Small intestine (tissue), 7 donors: ENCODE results near the gene CST3. TPM values are rescaled to one million over a fixed set of nuclear protein-coding genes. Genes with fewer than 3 reads are reported as not detected.
"Not testable (repeated sequence)": the region's sequence is repeated elsewhere in the genome, so short reads cannot be mapped to it uniquely, and the experiment has no call there.

Experiments
- DNase-seq, 2 donors: peaks; one replicate each; pipeline versions ENCODE4 v3.0.0 to v3.0.0-alpha.2; 2013
- FAIRE-seq: peaks from 2 replicates; lab custom pipeline; 2012; peaks lifted over from hg19 to GRCh38; lab: Jason Lieb, UNC
- H3K27ac ChIP-seq, 3 donors: one replicate each; pipeline ENCODE4 v1.5.1; 2013; ENCODE audit warnings: low read length in 2 of 3, mild to moderate bottlenecking in 2 of 3, control low read depth in 1 of 3, inconsistent platforms in 1 of 3, low read depth in 1 of 3, moderate library complexity in 1 of 3
- H3K27me3 ChIP-seq, 3 donors: one replicate each; pipeline ENCODE4 v1.6.1; 2013; ENCODE audit warnings: low read length in 3 of 3, inconsistent platforms in 1 of 3; ENCODE audit not compliant: control insufficient read depth in 3 of 3, insufficient read depth in 3 of 3
- H3K36me3 ChIP-seq, 3 donors: one replicate each; pipeline ENCODE4 v1.6.1; 2013; ENCODE audit warnings: low read length in 3 of 3, inconsistent platforms in 1 of 3, low read depth in 1 of 3, mild to moderate bottlenecking in 1 of 3, moderate library complexity in 1 of 3; ENCODE audit not compliant: control insufficient read depth in 3 of 3, insufficient read depth in 2 of 3
- H3K4me1 ChIP-seq, 3 donors: one replicate each; pipeline ENCODE4 v1.6.1; 2013; ENCODE audit warnings: low read length in 2 of 3, inconsistent platforms in 1 of 3, low read depth in 1 of 3, mild to moderate bottlenecking in 1 of 3, moderate library complexity in 1 of 3; ENCODE audit not compliant: control insufficient read depth in 3 of 3, insufficient read depth in 2 of 3
- H3K4me3 ChIP-seq, 3 donors: one replicate each; pipeline ENCODE4 v1.5.1; 2013; ENCODE audit warnings: low read length in 3 of 3, control low read depth in 1 of 3, inconsistent platforms in 1 of 3, low read depth in 1 of 3, mild to moderate bottlenecking in 1 of 3, moderate library complexity in 1 of 3
- H3K9me3 ChIP-seq, 2 donors: one replicate each; pipeline ENCODE4 v1.6.1; 2013; ENCODE audit warnings: low read depth in 1 of 2, low read length in 1 of 2; ENCODE audit not compliant: control insufficient read depth in 2 of 2, insufficient read depth in 1 of 2
- WGBS, 3 donors: extraction: QIAGEN DNeasy Blood & Tissue Kit; methylation state at CpG; one replicate each; pipeline ENCODE4 v1.1.7; 2013; 5-methylcytosine and 5-hydroxymethylcytosine counted together
- polyA plus RNA-seq, 4 donors: library from polyadenylated mRNA; stranded (reverse) in 3 of 4; unstranded in 1 of 4; fragments of 200-250 nt in 3 of 4; fragments of 120-200 nt in 1 of 4; gene quantifications; one replicate each; pipeline versions ENCODE4 v1.2.1 to v1.2.3, GENCODE V29; 2013
- donor health status: healthy with polysubstance abuse.
- donor health status: control.
- donor health status: control.
- donor health status: Bipolar disorder and iron deficiency.
- donor health status: healthy.

The CST3 gene
- polyA plus RNA-seq, 4 donors, result 443 to 907 (median 470) TPM

- 69 to 84% (median 71%) methylated on average over 3 of the region's 3 CpGs for WGBS, 3 donors
- no peak for FAIRE-seq
- peaks cover 0 to 26% (median 0%) of the 10 kb centered on the region in 3 donors for H3K4me1 ChIP-seq
- H3K9me3 ChIP-seq, result peaks cover 0 to 7% of the 10 kb centered on the region in 2 donors
- no peaks in the 10 kb centered on the region for H3K27me3 ChIP-seq
- no peak for DNase-seq
- no peak overlapping the region for H3K27ac ChIP-seq
- no peak overlapping the region for H3K4me3 ChIP-seq
- peaks cover 0 to 19% (median 0%) of the 10 kb centered on the region in 3 donors for H3K36me3 ChIP-seq
Observed at GRCh38 chr20:23627501-23627900, 10.3 kb downstream of the CST3 start.

GRCh38 chr20:23626040-23626620, 11.6 kb downstream of the CST3 start:
- H3K36me3 ChIP-seq, result peaks cover 0 to 7% (median 0%) of the 10 kb centered on the region in 3 donors
- peaks cover 0 to 27% (median 0%) of the 10 kb centered on the region in 3 donors for H3K4me1 ChIP-seq
- no peak for FAIRE-seq
- peaks cover 0 to under 1% (median 0%) of the 10 kb centered on the region in 3 donors for H3K27me3 ChIP-seq
- H3K9me3 ChIP-seq, result peaks cover 0 to 7% of the 10 kb centered on the region in 2 donors
- peak overlapping the region in 1 of 3 donors; percentile 6 for H3K27ac ChIP-seq
- no peak overlapping the region for H3K4me3 ChIP-seq
- WGBS, 3 donors, result 67 to 70% (median 70%) methylated on average over 4 of the region's 4 CpGs
- peak; percentile 43 to 50 for DNase-seq

GRCh38 chr20:23625236-23625964, 12.4 kb downstream of the CST3 start:
- peak overlapping the region in 1 of 3 donors; percentile 6 for H3K27ac ChIP-seq
- FAIRE-seq, result no peak

GRCh38 chr20:23624324-23624691, 13.4 kb downstream of the CST3 start:
- H3K27ac ChIP-seq, result peak overlapping the region in 2 of 3 donors; percentile 24 to 41
- no peaks in the 10 kb centered on the region for H3K36me3 ChIP-seq
- H3K4me1 ChIP-seq, result peaks cover 0 to 23% (median 0%) of the 10 kb centered on the region in 3 donors
- H3K4me3 ChIP-seq, result no peak overlapping the region
- DNase-seq, result peak in 1 of 2 donors; percentile 35
- FAIRE-seq, result no peak
- H3K9me3 ChIP-seq, result peaks cover 0 to 7% of the 10 kb centered on the region in 2 donors
- peaks cover 0 to 3% (median 0%) of the 10 kb centered on the region in 3 donors for H3K27me3 ChIP-seq
- 73 to 79% (median 79%) methylated on average over 2 of the region's 2 CpGs for WGBS, 3 donors

More at GRCh38 chr20:23625236-23625964, 12.4 kb downstream of the CST3 start:
- H3K4me1 ChIP-seq, result peaks cover 0 to 31% (median 0%) of the 10 kb centered on the region in 3 donors
- no peak overlapping the region for H3K4me3 ChIP-seq
- H3K36me3 ChIP-seq, result peaks cover 0 to 4% (median 0%) of the 10 kb centered on the region in 3 donors
- WGBS, 3 donors, result 53 to 73% (median 56%) methylated on average over 9 of the region's 9 CpGs
- no peak for DNase-seq
- peaks cover 0 to 7% of the 10 kb centered on the region in 2 donors for H3K9me3 ChIP-seq
- H3K27me3 ChIP-seq, result peaks cover 0 to 3% (median 0%) of the 10 kb centered on the region in 3 donors

- Histone ChIP-seq H3K4me3 (no peak overlapping the region), H3K27ac (peak overlapping the region in 2 of 3 donors; percentile 24 to 41), H3K4me1 (peaks cover 0 to 19% (median 0%) of the 10 kb centered on the region in 3 donors), H3K27me3 (peaks cover 0 to 3% (median 0%) of the 10 kb centered on the region in 3 donors), H3K9me3 (peaks cover 0 to 7% of the 10 kb centered on the region in 2 donors), H3K36me3 (no peaks in the 10 kb centered on the region)
- 51 to 70% (median 69%) methylated on average over 4 of the region's 4 CpGs for WGBS, 3 donors
- DNase-seq, result peak in 1 of 2 donors; percentile 55
- no peak for FAIRE-seq
Observed at GRCh38 chr20:23623666-23624323, 14.0 kb downstream of the CST3 start.

GRCh38 chr20:23622839-23623343, 14.9 kb downstream of the CST3 start:
- no peak for FAIRE-seq
- DNase-seq, result peak; percentile 78 to 80
- peak overlapping the region in 1 of 3 donors; percentile 26 for H3K4me3 ChIP-seq

GRCh38 chr20:23622401-23622800, 15.4 kb downstream of the CST3 start:
- H3K9me3 ChIP-seq, H3K4me3 ChIP-seq, FAIRE-seq, DNase-seq, H3K27me3 ChIP-seq, H3K36me3 ChIP-seq: not testable (repeated sequence)
- WGBS, 3 donors, result 42 to 49% (median 44%) methylated on average over 3 of the region's 3 CpGs
- Histone ChIP-seq H3K4me1 (peaks cover 0 to 14% (median 0%) of the 10 kb centered on the region in 3 donors), H3K27ac (peak overlapping the region in 2 of 3 donors; percentile 83 to 90)

More at GRCh38 chr20:23622839-23623343, 14.9 kb downstream of the CST3 start:
- Histone ChIP-seq H3K27me3 (peaks cover 0 to 3% (median 0%) of the 10 kb centered on the region in 3 donors), H3K27ac (peak overlapping the region in 2 of 3 donors; percentile 83 to 90), H3K9me3 (no peaks in the 10 kb centered on the region), H3K36me3 (no peaks in the 10 kb centered on the region), H3K4me1 (peaks cover 0 to 14% (median 0%) of the 10 kb centered on the region in 3 donors)
- 4 to 13% (median 12%) methylated on average over 4 of the region's 4 CpGs for WGBS, 3 donors
